HFF-Myc (cell line): ENCODE data around the gene NLGN1.

Experiments used
- DNase-seq: peaks from one replicate; pipeline ENCODE4 v3.0.0-alpha.2; 2011; ENCODE audit warnings: low read depth; ENCODE audit errors: extremely low read depth
- H3K4me3 ChIP-seq: replicated peaks from 2 replicates; pipeline ENCODE4 v1.5.1; 2011; ENCODE audit warnings: low read depth, mild to moderate bottlenecking, control low read depth, low read length
- TF ChIP-seq, protein P1 (sequence below): IDR thresholded peaks from 2 replicates; pipeline ENCODE4 v1.5.1; 2012; ENCODE audit warnings: mild to moderate bottlenecking, low read depth, low read length, control low read depth; ENCODE audit errors: missing control alignments

NLGN1 gene

DNA sequence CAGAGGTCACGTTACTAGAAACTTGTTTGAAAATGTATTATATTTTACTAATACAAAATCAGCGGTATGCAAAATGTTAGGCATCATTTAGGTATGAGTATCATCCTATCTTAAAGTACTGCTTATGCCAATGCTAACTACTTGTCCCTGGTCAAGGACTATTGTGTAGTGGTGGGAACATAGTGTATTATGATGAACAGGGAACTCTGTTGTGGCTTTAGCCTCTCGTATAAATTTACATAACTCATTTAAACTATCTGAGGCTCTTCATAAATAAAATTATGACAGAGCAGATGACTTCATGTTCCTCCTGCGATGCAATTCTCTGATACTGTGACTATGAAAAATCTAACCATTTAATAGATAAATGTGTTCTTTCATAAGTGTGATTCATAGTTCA, 451.9 kb downstream of the NLGN1 start:
- DNase-seq: no peak
- no peak overlapping the region for H3K4me3 ChIP-seq
- TF ChIP-seq, protein P1, sequence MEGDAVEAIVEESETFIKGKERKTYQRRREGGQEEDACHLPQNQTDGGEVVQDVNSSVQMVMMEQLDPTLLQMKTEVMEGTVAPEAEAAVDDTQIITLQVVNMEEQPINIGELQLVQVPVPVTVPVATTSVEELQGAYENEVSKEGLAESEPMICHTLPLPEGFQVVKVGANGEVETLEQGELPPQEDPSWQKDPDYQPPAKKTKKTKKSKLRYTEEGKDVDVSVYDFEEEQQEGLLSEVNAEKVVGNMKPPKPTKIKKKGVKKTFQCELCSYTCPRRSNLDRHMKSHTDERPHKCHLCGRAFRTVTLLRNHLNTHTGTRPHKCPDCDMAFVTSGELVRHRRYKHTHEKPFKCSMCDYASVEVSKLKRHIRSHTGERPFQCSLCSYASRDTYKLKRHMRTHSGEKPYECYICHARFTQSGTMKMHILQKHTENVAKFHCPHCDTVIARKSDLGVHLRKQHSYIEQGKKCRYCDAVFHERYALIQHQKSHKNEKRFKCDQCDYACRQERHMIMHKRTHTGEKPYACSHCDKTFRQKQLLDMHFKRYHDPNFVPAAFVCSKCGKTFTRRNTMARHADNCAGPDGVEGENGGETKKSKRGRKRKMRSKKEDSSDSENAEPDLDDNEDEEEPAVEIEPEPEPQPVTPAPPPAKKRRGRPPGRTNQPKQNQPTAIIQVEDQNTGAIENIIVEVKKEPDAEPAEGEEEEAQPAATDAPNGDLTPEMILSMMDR: no peak

DNA sequence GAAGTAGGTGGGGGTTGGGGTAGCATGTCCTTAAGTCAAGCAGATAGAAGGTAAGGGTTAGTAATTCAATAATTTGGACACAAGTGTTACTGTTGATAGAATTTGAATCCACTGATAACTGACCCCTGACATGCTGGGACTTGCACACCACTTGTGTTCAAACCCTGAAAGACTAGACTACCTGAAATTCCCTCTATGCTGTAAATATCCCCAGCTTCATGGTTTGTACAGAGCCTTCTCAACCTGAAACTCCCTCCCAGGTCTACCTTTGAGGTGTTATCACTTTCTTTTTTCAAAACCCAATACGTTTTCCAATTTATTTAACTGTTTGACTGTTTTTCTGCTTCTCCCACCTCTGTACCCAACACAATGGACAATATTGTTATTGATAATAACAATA, 459.6 kb downstream of the NLGN1 start:
- no peak for DNase-seq
- TF ChIP-seq, protein P1: no peak
- no peak overlapping the region for H3K4me3 ChIP-seq

- no peak for DNase-seq
- H3K4me3 ChIP-seq: no peak overlapping the region
- TF ChIP-seq, protein P1: no peak
Observed at GRCh38 chr3:173862701-173863100, 465.2 kb downstream of the NLGN1 start.

- TF ChIP-seq, protein P1: no peak
- no peak overlapping the region for H3K4me3 ChIP-seq
- DNase-seq: no peak
Observed at GRCh38 chr3:173863551-173863950, 466.0 kb downstream of the NLGN1 start.

GRCh38 chr3:173865900-173866498, 468.5 kb downstream of the NLGN1 start:
- H3K4me3 ChIP-seq: no peak overlapping the region
- DNase-seq: no peak
- TF ChIP-seq, protein P1: no peak

DNA sequence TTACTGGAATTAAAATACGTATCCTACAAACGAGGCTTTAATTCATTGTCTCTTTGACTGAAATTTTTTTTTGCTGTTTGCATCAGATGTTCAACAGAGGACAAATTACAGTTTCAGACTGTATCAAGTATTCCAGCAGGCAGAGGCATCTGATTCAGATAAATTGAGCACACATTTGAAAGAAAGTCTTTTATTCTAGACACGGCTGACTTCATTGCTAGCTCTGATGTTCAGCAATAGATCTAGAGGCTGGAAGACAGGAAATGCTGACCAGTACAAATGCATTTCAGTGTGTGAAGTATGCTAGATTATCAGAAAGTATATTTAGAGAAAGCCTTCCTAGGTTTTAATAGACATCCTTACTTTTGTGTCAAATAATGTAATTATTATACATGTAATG, 472.2 kb downstream of the NLGN1 start:
- TF ChIP-seq, protein P1: no peak
- no peak overlapping the region for H3K4me3 ChIP-seq
- DNase-seq: no peak

GRCh38 chr3:173870976-173871375, 473.4 kb downstream of the NLGN1 start:
- no peak for DNase-seq
- TF ChIP-seq, protein P1: no peak
- H3K4me3 ChIP-seq: no peak overlapping the region
